ENCODE measurements around the gene USP16.
A peak's percentile ranks its signal among the peaks of the same experiment; 100 is the strongest.
"Not testable (repeated sequence)": the region's sequence is repeated elsewhere in the genome, so short reads cannot be mapped to it uniquely, and the experiment has no call there.

The USP16 gene

DNA sequence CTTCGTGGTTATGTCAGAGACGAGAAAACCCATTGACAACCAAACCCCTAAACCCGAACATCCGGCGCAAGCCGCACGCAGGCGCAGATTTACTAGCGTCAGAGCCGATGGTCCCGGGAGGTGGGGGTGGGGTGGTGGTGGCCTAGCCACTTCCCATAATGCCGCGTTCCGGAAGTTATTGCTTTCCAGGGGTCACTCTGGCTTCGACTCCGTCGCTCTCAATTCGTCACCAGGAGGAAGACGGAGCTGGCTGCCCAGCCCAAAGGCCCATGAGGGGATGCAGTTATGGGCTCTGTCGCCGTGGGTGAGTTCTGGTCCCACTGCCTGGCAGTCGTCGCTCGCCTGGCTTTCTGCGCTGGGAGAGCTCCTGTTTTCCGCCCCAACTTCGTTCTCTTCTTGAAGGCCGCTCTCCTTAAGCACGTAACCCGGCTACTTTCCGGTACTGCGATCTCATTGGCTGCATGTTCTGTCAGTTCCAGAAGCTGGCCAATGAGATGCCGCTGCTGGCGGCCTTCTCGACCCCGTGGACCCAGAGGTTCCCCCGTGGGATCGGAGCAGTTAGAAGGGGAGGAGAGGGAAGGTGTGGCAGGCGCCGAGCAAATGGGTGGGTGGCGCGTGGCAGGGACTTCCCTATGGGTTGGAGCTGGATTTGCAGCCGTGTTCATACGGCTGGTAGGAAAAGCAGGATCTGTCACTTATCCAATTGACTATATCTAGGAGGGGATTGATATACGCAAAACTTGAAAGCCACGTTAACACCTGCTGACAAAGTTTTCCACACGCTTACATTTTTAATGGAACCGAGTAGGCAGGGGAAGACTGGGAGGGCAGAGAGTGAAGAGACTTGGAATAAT lies at the start of gene USP16:
TSS of gene USP16 (plus strand) at position 195 of the 854 bp plus-strand sequence. CDS start 3,246 bp downstream, outside the sequence.
- DNase-seq (ENCODE audit: low spot score): peak; percentile 97

DNA sequence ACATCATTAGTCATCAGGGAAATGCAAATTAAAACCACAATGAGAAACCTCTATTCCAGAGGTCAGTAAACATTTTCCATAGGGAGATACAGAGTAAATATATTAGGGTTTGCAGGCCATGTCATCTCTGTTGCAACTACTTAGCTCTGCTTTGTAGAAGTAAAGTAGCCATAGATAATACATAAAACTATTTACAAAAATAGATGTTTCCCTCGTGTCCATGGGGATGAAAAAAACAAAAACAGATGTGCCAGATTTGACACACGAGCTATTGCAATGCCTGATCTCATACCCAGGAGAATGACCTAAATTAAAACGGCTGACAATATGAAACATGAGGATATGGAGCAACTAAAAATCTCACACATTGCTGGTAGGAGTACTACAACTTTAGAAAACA lies 49.1 kb upstream of the USP16 start:
- DNase-seq (ENCODE audit: low spot score): no peak

DNA sequence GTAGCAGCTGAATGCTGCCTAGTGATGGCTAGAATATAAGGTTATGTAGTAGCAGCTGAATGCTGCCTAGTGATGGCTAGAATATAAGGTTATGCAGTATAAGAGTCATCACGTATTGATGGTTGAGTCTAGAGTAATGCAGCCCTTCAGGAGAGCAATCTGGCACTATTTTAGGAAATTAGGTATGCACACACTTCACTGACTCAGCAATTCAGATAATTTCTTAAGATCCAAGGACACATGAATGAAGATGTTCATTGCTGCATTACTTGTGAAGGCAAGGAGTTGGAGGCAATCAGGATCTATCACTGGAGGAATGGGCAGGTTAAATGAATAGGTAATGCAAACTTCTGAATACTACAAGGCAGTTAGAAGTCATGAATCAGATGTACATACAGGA lies 45.4 kb upstream of the USP16 start:
- DNase-seq (ENCODE audit: low spot score): no peak

DNA sequence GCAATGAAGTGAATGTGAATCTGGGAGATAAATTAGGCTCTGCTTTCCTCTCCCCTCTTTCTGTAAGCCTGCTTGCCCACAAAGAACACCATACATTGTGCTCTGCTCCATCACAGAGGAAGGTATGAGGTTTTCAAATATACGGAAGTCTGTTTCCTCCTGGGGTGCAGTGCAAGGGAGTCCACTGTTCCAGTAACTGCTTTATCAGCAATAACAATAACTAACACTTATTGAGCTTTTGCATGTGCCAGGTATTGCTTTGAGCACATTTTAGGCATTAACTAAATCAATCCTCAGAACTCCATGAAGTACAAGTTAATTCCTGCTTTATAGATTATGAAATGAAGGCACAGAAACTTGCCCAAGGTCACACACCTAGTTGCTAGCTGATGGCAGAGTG lies 41.8 kb upstream of the USP16 start:
- no peak for DNase-seq (ENCODE audit: low spot score)

DNA sequence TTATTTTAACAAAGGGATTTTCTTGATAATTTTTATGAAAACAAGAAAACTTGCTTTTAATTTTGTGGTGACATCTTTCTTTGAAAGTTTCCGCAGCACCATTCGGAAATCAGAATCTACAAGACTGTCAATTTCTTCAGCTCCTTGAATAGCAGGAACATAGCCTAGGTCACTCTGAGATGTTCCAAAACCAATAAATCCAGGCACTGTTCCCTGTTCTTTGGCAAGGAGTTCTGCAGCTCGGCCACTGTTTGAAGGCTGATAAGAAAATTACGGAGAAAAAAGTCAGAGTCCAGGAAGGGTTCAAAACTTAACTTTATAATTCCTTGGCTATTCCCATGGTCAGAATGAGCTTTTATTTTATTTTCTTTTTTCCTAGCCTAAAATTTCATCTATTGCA lies 37.8 kb upstream of the USP16 start:
- no peak for DNase-seq (ENCODE audit: low spot score)

DNA sequence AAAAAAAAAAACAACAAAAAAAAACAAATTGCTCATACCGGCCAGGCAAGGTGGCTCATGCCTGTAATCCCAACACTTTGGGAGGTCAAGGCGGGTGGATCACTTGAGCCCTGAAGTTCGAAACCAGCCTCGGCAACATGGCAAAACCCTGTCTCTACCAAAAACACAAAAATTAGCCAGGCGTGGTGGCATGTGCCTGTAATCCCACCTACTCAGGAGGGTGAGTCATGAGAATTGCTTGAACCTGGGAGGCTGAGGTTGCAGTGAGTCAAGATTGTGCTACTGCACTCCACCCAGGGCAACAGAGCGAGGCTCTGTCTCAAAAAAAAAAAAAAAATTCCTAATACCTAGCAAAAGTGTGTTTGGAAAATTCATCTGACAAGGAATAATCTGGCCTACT lies 36.3 kb upstream of the USP16 start:
- not testable (repeated sequence) for DNase-seq (ENCODE audit: low spot score)

DNA sequence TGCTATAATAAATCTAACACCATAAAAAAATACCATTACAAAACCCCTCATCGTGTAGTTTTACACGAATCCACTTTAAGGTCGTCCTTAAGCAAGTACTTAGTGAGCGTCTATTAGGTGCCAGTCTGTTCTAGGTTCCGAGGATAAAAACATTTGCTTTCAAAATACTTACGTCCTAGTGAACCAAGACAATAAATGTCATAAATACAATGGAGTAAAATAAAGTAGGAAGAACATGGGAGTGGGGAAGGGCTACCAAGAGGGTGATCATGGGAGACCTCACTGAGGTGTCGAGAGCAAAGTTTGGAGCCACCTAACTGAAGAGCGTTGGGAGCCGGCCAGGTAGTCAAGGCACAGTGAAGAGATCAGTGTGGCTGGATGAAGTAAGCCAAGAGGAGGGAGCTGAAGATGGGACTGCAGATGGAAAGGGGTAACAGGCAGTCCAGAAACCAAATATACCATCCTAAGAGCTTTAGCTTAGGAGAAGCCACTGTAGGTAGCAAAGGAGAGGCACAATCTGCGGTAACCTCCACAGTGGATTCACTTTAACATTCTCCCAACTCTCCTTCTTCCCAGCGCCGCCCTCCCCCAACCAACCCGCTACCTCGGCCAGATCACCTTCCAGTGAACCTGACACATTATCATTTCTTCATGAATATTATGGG lies 32.5 kb upstream of the USP16 start:
- DNase-seq (ENCODE audit: low spot score): no peak

DNA sequence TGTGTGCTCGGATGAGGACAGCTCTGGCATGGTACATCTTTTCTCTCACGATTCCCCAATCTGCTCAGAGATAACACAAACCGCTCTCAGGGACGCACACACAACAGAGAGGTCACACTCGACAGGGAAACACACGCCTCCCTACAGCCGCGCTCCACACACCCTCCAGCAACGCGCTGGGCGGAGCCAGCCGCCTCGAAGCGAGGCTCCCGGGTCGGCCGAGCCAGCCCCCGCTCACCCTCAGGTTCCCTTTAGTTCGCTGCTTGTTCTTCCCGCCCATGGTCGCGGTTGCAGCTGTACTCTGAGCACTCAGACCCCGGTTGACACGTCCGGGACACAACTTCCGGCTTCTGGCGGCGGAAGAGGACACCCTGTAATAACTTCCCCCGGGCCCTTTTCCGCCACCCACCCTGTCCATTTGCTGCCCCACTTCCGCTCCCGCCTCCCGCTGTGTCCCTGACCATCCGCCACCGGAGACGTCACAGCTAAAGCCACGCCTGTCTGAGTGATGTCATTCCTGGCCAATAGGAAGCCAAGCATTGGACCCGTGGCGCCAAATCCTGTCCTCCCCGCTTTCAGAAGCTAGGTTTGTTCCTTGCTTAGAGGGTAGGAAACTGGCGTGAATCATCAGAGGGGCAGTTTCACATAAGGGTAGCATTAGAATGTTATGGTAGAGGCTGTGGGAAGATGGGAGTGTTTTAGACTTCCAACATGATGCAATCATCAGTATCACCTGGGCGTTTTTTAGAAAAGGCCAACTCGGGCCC lies 31.8 kb upstream of the USP16 start, which contains the start of gene LTN1:
TSS of gene LTN1 (minus strand) at position 352 of the 767 bp plus-strand sequence. CDS start at position 280, 72 bp downstream.
- peak; percentile 100 for DNase-seq (ENCODE audit: low spot score)

DNA sequence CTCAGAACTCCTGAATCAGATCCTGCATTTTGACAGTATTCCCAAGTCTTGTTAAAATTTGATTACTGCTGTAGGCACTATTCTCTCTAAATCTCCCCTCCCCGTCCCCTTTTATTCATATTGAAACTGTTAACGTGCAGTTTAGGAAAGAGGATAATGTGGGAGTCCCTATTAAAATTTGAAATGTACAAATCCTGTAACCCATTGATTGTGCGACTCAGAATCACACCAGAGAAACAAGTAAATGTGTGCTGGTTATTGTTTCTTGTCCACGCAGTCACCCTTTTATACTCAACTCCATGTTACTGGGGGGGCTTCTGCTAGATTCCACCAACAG lies 31.2 kb upstream of the USP16 start:
- DNase-seq (ENCODE audit: low spot score): no peak

DNA sequence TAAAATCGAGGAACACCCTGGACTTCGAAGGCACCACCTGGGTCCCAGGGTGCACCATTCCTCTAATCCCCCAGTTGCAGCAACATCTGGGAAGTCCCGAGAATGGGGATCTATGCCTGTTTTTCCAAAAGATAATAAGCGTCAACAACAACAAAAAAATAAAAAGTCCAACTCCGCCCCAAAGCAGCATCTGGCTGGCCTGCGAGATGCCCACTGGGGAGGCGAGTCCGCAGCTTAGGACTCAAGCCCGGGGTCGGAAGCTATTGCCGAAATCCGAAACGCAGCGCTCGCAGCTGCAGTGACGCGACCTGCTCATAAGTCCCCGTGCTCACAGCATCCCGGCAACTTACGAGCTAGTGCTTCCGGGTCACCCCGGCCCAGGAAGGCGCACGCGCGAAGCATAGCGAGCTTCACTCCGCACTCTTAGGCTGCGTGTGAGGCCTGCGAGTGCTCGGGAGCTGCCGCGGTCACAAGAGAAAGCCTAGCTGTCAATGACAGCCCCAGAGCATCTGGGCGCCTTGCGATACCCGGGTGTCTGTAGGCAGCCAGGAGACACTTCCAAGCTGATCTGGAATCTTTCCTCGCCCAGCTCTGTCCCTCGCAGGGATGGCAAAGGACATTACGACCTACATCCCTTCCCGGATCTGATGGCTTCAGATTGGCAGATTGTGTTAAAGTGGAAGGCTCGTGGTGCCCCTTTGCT lies 21.9 kb upstream of the USP16 start:
- peak; percentile 98 for DNase-seq (ENCODE audit: low spot score)

DNA sequence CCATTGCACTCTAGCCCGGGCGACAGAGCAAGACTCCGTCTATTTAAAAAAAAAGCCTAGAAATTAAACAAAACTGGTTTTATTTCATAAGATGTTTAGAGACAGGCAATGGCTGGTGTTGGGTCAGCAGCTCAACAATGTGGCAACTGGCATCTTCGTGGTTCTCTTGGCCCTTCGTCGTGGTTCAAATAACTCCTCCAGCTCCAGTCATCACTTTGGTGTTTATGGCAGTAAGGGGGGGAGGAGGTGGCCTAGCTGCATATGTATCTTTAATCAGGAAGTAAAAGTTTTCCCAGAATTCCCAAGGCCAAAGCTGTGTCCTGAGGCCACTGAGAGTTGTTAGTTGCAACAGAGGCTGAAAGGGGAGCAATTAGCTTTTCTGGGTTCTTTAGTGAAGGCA lies 18.8 kb upstream of the USP16 start:
- no peak for DNase-seq (ENCODE audit: low spot score)

DNA sequence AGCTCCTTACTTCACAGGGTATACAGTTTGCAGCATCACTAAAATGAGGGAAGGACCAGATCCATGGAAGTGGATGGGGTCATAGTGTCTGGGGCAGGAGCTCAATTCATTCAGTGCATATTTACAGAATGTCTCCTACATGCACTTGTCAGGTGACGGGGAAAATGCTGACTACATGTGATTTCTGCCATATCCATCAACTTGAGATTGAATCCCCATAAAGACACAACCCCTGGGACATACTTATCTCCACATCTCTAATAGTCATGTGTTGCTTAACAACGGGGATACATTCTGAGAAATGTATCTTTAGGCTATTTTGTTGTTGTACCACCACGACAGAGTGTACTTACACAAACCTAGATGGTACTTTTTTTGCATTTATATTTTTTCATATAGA lies 17.3 kb upstream of the USP16 start:
- DNase-seq (ENCODE audit: low spot score): no peak

DNA sequence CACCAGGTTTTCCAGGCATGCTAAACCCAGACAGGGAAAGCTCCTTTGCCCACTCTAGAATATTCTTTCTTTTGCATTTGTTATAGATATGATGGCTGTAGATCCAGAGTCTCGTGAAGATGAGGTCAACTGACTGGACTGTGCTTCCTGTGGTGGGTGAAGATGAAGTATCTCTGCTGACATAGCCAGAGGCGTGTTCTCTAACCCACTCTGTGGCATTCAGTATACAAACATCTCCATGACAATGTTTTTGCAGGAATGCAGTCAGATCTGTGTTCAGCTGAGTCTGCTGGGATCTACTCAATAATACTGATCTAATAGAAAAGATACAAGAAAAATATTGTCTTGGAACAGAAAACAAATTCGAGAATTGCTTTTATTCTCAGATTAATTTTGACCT lies 16.7 kb upstream of the USP16 start:
- no peak for DNase-seq (ENCODE audit: low spot score)

DNA sequence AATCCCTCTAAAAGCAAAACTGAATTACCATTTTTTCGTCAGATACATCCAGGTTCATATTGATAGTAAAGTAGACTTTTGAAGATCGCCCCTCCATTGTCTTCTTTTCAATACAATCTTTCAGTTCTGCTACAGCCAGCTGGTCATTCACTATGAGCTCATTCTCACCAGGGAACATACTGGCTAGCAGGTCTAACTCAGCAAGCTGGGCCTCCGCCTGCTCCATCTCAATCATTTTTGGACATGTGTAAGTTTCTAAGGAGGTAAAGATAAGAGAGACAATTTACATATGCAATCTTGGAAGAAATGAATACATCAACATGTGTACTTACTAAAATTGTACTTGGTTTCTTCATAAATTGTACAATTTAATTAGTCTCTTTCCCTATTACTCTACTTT lies 16.1 kb upstream of the USP16 start:
- DNase-seq (ENCODE audit: low spot score): no peak

DNA sequence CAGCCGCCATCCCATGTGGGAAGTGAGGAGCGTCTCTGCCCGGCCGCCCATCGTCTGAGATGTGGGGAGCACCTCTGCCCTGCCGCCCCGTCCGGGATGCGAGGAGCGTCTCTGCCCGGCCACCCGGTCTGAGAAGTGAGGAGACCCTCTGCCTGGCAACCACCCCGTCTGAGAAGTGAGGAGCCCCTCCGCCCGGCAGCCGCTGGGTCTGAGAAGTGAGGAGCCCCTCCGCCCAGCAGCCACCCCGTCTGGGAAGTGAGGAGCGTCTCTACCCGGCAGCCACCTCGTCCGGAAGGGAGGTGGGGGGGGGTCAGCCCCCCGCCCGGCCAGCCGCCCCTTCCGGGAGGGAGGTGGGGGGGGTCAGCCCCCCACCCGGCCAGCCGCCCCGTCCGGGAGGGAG lies 13.2 kb upstream of the USP16 start:
- DNase-seq (ENCODE audit: low spot score): not testable (repeated sequence)

DNA sequence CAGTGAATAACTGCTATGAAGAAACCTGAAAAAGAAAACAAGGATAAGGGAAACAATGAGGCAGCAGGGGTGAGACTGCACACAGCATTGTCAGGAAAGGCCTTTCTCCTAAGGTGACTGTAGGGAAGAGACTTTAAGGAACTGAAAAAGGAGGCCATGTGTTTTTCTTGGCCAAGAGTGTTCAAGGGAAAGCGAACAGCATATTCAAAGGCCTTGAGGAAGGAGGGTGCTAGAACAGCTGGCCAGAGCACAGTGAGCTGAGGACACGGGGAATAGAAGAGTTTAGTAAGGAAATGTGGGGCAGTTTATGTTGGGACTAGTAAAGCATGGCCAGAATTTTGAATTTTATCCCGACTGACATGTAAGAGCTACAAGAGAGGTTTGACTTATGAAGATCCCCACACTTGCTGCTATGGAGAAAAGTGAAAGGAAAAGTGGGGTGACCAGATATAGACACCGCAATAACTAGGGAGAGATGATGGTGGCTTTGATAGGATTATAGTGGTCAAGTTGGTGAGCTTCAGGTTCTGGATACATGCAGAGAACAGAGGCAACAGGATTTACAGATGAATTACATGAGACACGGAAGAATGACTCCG lies 6.7 kb upstream of the USP16 start:
- no peak for DNase-seq (ENCODE audit: low spot score)

DNA sequence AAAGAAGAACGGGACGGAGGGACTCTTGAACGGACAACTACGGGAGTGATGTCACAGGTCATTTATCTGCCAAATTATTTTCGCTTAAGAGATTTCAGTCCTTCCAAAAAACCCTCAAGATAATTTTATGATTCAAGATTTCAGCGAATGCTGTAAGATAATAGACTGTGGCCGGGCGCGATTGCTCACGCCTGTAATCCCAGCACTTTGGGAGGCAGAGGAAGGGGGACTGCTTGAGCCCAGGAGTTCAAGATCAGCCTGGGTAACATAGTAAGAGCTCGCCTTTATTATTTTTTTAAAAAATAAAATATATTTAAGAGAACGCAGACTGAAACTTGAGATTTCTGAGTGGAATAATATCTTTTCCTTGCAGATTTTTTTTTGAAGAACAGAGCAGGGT lies 5.9 kb upstream of the USP16 start:
- no peak for DNase-seq (ENCODE audit: low spot score)

DNA sequence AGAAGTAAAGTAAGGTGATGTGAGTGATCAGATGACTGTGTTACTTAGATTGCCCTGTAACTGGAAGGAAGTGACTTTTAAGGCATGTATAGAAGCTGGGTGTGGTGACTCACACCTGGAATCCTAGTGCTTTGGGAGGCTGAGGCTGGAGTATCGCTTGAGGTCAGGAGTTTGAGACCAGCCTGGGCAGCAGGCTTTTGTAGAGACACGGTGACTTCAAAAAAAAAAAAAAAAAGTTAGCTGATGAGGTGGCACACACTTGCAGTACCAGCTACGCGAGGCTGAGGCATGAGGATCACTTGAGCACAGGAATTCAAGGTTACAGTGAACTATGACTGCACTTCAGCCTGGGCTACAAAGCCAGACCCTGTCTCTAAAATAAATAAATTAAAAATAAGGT lies 2.3 kb upstream of the USP16 start:
- DNase-seq (ENCODE audit: low spot score): no peak

DNA sequence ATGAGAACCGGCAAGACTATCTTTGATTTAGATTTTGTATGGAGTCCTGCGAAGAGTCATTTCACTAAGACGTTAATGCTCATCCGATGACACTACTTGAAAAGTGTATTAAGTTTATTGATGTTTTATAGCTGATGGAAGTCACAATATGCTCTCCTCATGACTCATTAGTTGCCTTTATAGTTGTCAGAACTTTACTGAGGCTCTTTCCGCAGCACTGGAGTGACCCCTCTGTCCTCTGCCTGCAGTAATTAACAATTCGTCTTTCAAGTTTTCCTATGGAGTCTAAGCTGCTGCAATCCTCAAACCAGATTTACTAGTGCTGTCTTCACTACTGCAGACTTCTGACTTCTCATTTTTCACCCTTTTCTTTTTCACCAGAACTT lies 853 bp downstream of the USP16 start:
- DNase-seq (ENCODE audit: low spot score): no peak

DNA sequence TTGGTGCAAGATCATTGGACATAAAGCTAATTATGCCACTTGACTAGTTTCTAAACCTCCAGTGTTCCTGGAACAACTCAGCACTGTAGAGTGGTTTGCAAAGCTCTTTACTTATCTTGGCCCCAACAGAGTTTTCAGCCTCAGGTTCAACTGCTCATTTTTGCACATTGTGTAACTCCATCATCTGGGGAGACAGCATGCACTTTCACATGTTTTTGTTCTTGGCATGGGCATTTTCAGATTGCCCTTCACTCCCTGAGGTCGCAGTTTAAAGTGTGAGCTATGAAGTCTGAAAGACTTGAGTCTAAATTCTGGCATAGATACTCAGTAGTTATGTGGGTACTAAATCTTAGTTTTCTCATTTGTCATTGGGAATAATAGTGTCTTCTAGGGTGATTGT lies 5.1 kb downstream of the USP16 start:
- DNase-seq (ENCODE audit: low spot score): no peak

DNA sequence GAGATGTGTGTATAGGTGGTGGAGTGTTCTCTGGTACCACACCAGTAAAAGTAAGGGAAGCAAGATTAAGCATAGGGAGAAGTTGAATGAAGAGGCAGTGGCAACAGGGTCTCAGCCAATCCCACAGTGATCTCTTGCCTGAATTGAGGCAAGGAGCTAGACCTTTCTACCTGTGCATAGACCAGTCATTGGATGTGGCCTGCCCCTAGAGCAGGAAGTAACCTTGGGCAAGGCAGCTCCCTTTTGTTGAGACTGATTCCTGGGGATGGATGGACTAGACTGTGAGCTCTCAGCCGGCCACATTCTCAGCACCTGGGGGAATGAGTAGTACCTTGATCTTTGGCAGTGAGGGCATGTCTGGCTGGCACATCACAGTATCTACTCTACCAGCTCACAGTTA lies 6.4 kb downstream of the USP16 start:
- no peak for DNase-seq (ENCODE audit: low spot score)

DNA sequence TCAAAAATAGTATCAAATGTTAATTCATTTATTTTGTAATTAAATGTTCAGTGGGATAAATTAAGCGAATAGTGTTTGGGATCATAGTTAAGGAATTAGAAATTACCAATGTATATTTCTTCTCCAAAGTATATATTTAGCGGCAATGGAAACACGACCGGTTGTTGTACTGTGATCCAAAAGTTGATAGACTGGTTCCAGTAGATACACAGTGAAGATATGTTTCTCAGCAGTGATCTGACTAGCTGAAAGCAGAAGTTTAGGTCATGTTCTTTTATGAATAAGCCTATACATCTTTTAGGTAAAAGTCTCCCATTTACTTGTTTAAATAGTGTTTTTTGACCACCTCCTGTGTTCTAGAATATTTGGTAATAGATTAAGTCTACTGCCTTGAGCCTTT lies 8.8 kb downstream of the USP16 start:
- no peak for DNase-seq (ENCODE audit: low spot score)
